HUES64 (cell line): ENCODE measurements around the gene GPER1.

Experiments
- H3K27ac ChIP-seq: 2 replicates; pipeline ENCODE4 v1.7.0; 2013; ENCODE audit warnings: low read depth, low read length, inconsistent platforms
- H3K27me3 ChIP-seq: 2 replicates; pipeline ENCODE4 v1.6.1; 2013; ENCODE audit warnings: mild to moderate bottlenecking, low read length; ENCODE audit not compliant: insufficient read depth
- H3K36me3 ChIP-seq: 2 replicates; pipeline ENCODE4 v1.6.1; 2013; ENCODE audit warnings: mild to moderate bottlenecking, low read length; ENCODE audit not compliant: insufficient read depth
- H3K4me1 ChIP-seq: 2 replicates; pipeline ENCODE4 v1.6.1; 2013; ENCODE audit warnings: mild to moderate bottlenecking, low read length, moderate library complexity; ENCODE audit not compliant: insufficient read depth
- H3K4me3 ChIP-seq: 2 replicates; pipeline ENCODE4 v1.5.1; 2013; ENCODE audit warnings: mild to moderate bottlenecking, low read length, moderate library complexity
- H3K9ac ChIP-seq: 2 replicates; pipeline ENCODE4 v1.6.1; 2013; ENCODE audit warnings: mild to moderate bottlenecking, low read depth, low read length
- H3K9me3 ChIP-seq: 2 replicates; pipeline ENCODE4 v1.6.1; 2013; ENCODE audit warnings: low read depth, low read length; ENCODE audit not compliant: insufficient read depth
- WGBS: fragments of 150-250, 120-280 bp; methylation state at CpG from one replicate; pipeline ENCODE4 v1.1.7; 2013; ENCODE audit warnings: missing lambda C conversion rate; 5-methylcytosine and 5-hydroxymethylcytosine counted together

The GPER1 gene

GRCh38 chr7:1100386-1100785 lies 12.5 kb downstream of the GPER1 start:
- Histone ChIP-seq H3K27me3 (no peaks in the 10 kb centered on the region), H3K36me3 (no peaks in the 10 kb centered on the region), H3K27ac (no peak overlapping the region), H3K9ac (no peak overlapping the region), H3K4me1 (no peaks in the 10 kb centered on the region), H3K4me3 (no peak overlapping the region), H3K9me3 (no peaks in the 10 kb centered on the region)
- WGBS = 88% methylated on average over 14 of the region's 14 CpGs

- Histone ChIP-seq H3K4me1 (no peaks in the 10 kb centered on the region), H3K27me3 (no peaks in the 10 kb centered on the region), H3K4me3 (no peak overlapping the region), H3K27ac (no peak overlapping the region), H3K36me3 (no peaks in the 10 kb centered on the region), H3K9ac (peak overlapping the region; percentile 1; the same call in 1 of the 2 replicates), H3K9me3 (no peaks in the 10 kb centered on the region)
- 91% methylated on average over 34 of the region's 34 CpGs for WGBS
Observed at GRCh38 chr7:1100834-1101562, 13.1 kb downstream of the GPER1 start.

- 93% methylated on average over 47 of the region's 47 CpGs for WGBS
- Histone ChIP-seq H3K9me3 (no peaks in the 10 kb centered on the region), H3K4me3 (no peak overlapping the region), H3K4me1 (no peaks in the 10 kb centered on the region), H3K27me3 (no peaks in the 10 kb centered on the region), H3K27ac (no peak overlapping the region), H3K9ac (peak overlapping the region; percentile 1; the same call in 1 of the 2 replicates), H3K36me3 (no peaks in the 10 kb centered on the region)
Observed at GRCh38 chr7:1101563-1102431, 13.9 kb downstream of the GPER1 start.

GRCh38 chr7:1103009-1103788 lies 15.3 kb downstream of the GPER1 start:
- Histone ChIP-seq H3K27ac (no peak overlapping the region), H3K27me3 (no peaks in the 10 kb centered on the region), H3K4me3 (no peak overlapping the region), H3K9me3 (no peaks in the 10 kb centered on the region), H3K9ac (no peak overlapping the region), H3K4me1 (no peaks in the 10 kb centered on the region), H3K36me3 (no peaks in the 10 kb centered on the region)
- WGBS = 94% methylated on average over 34 of the region's 34 CpGs

- Histone ChIP-seq H3K36me3 (no peaks in the 10 kb centered on the region), H3K27ac (no peak overlapping the region), H3K27me3 (no peaks in the 10 kb centered on the region), H3K9me3 (no peaks in the 10 kb centered on the region), H3K4me1 (no peaks in the 10 kb centered on the region), H3K4me3 (no peak overlapping the region), H3K9ac (no peak overlapping the region)
- WGBS = 94% methylated on average over 21 of the region's 21 CpGs
Observed at GRCh38 chr7:1103789-1104515, 16.0 kb downstream of the GPER1 start.

GRCh38 chr7:1104516-1105179 lies 16.7 kb downstream of the GPER1 start:
- Histone ChIP-seq H3K4me1 (no peaks in the 10 kb centered on the region), H3K27ac (no peak overlapping the region), H3K9ac (no peak overlapping the region), H3K36me3 (no peaks in the 10 kb centered on the region), H3K27me3 (no peaks in the 10 kb centered on the region), H3K9me3 (no peaks in the 10 kb centered on the region), H3K4me3 (no peak overlapping the region)
- WGBS = 94% methylated on average over 11 of the region's 13 CpGs

- Histone ChIP-seq H3K9ac (no peak overlapping the region), H3K9me3 (no peaks in the 10 kb centered on the region), H3K4me1 (no peaks in the 10 kb centered on the region), H3K27me3 (no peaks in the 10 kb centered on the region), H3K4me3 (no peak overlapping the region), H3K27ac (no peak overlapping the region), H3K36me3 (no peaks in the 10 kb centered on the region)
- WGBS = 90% methylated on average over 11 of the region's 11 CpGs
Observed at GRCh38 chr7:1105189-1105588, 17.3 kb downstream of the GPER1 start.

- Histone ChIP-seq H3K27me3 (no peaks in the 10 kb centered on the region), H3K9me3 (no peaks in the 10 kb centered on the region), H3K4me1 (no peaks in the 10 kb centered on the region), H3K36me3 (no peaks in the 10 kb centered on the region), H3K27ac (no peak overlapping the region), H3K4me3 (no peak overlapping the region), H3K9ac (no peak overlapping the region; the same call in 1 of the 2 replicates)
- WGBS = 91% methylated on average over 27 of the region's 27 CpGs
Observed at GRCh38 chr7:1106063-1106792, 18.3 kb downstream of the GPER1 start.

- H3K4me1 ChIP-seq = no peaks in the 10 kb centered on the region
- H3K4me3 ChIP-seq = no peak overlapping the region
- no peak overlapping the region for H3K27ac ChIP-seq
- H3K9ac ChIP-seq = peak overlapping the region; percentile 8; the same call in 1 of the 2 replicates
- no peaks in the 10 kb centered on the region for H3K27me3 ChIP-seq
- 93% methylated on average over 20 of the region's 20 CpGs for WGBS
- H3K36me3 ChIP-seq = no peaks in the 10 kb centered on the region
- H3K9me3 ChIP-seq = no peaks in the 10 kb centered on the region
Observed at GRCh38 chr7:1106793-1107421, 19.0 kb downstream of the GPER1 start.
